ENCODE data around the gene DTX3.
"Not testable (repeated sequence)": the region's sequence is repeated elsewhere in the genome, so short reads cannot be mapped to it uniquely, and the experiment has no call there.

The DTX3 gene

DNA sequence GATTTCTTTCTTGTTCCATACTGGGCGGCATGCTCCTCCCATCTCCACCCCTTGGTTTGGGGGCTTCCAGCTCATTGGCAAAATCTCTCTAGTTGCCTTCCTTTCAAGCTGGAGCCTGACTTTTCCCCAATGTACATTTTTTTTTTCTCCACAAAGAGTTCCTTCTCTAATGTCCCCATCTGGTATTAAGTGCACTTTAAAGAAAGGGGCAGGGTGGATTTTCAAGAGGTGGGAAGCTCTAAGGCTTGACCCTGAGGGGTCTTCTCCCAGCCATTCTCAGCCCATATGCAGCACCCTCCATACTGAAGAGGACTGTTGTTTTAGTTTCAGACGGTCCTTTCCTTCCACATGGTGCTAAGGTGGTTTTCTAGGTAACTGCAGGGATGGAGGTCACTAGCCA is 19.5 kb upstream of the DTX3 start:
- no peak overlapping the region for H3K27ac ChIP-seq
- H3K4me3 ChIP-seq (ENCODE audit: low read depth, low read length), result no peak overlapping the region
- H3K27me3 ChIP-seq (ENCODE audit: insufficient read depth, low read depth, severe bottlenecking), result no peaks in the 10 kb centered on the region
- H3K36me3 ChIP-seq, result peaks cover 21% of the 10 kb centered on the region
- H3K9me3 ChIP-seq (ENCODE audit: severe bottlenecking), result no peaks in the 10 kb centered on the region
- no peak for DNase-seq
- no peak for TF ChIP-seq CTCF (IDR thresholded peaks at IDR 0.05; ENCODE audit: low read depth, low read length)

DNA sequence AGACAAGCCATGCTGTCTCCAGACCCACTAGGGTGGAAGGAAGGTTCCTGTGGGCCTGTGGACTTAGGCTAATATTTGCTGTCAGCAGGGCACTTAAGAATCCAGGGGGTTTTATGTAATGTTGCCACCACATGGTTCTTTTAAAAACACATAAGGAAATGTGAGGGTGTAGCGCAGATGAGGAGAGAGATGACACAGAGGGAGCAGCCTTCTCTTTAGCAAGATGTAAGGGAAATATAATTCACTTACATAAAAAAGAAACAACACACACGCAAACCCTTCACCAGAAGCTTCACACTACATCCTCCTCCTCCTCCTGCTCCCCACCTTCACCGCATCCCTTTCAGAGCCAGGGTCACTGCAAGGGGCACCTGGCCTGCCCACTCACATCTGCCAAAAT is 18.5 kb upstream of the DTX3 start:
- Histone ChIP-seq H3K4me3 (ENCODE audit: low read depth, low read length) (no peak overlapping the region), H3K27me3 (ENCODE audit: insufficient read depth, low read depth, severe bottlenecking) (no peaks in the 10 kb centered on the region), H3K36me3 (peaks cover 15% of the 10 kb centered on the region; the same call in 1 of the 2 replicates), H3K27ac (no peak overlapping the region), H3K9me3 (ENCODE audit: severe bottlenecking) (no peaks in the 10 kb centered on the region)
- no peak for DNase-seq
- TF ChIP-seq CTCF (IDR thresholded peaks at IDR 0.05; ENCODE audit: low read depth, low read length), result no peak

GRCh38 chr12:57586832-57587429 is 17.7 kb upstream of the DTX3 start:
- TF ChIP-seq CTCF (IDR thresholded peaks at IDR 0.05; ENCODE audit: low read depth, low read length), result no peak
- H3K27me3 ChIP-seq (ENCODE audit: insufficient read depth, low read depth, severe bottlenecking), result no peaks in the 10 kb centered on the region
- H3K36me3 ChIP-seq, result peaks cover 7% of the 10 kb centered on the region; the same call in 1 of the 2 replicates
- no peak overlapping the region for H3K27ac ChIP-seq
- no peak for DNase-seq
- no peak overlapping the region for H3K4me3 ChIP-seq (ENCODE audit: low read depth, low read length)
- no peaks in the 10 kb centered on the region for H3K9me3 ChIP-seq (ENCODE audit: severe bottlenecking)

- H3K4me3 ChIP-seq (ENCODE audit: low read depth, low read length); H3K27me3 ChIP-seq (ENCODE audit: insufficient read depth, low read depth, severe bottlenecking); H3K36me3 ChIP-seq; DNase-seq; H3K27ac ChIP-seq; H3K9me3 ChIP-seq (ENCODE audit: severe bottlenecking): not testable (repeated sequence)
Measured at GRCh38 chr12:57588951-57589610, 15.5 kb upstream of the DTX3 start.

GRCh38 chr12:57590479-57590863 is 14.2 kb upstream of the DTX3 start:
- Histone ChIP-seq H3K4me3 (ENCODE audit: low read depth, low read length) (peak overlapping the region; percentile 69), H3K9me3 (ENCODE audit: severe bottlenecking) (no peaks in the 10 kb centered on the region), H3K27ac (peak overlapping the region; percentile 71), H3K27me3 (ENCODE audit: insufficient read depth, low read depth, severe bottlenecking) (no peaks in the 10 kb centered on the region), H3K36me3 (peaks cover 12% of the 10 kb centered on the region)
- DNase-seq, result no peak
- TF ChIP-seq CTCF (IDR thresholded peaks at IDR 0.05; ENCODE audit: low read depth, low read length), result no peak

GRCh38 chr12:57590864-57591781 is 13.5 kb upstream of the DTX3 start, which contains the start of gene PIP4K2C:
Gene PIP4K2C, plus strand, starts transcription at chr12:57591192. Its CDS starts 98 bp downstream, at chr12:57591290.
- H3K4me3 ChIP-seq (ENCODE audit: low read depth, low read length), result peak within 1 kb of the TSS; percentile 69
- peak within 1 kb of the TSS; percentile 71 for H3K27ac ChIP-seq
- H3K36me3 ChIP-seq, result peaks cover 17% of the 10 kb centered on the region
- no peaks in the 10 kb centered on the region for H3K27me3 ChIP-seq (ENCODE audit: insufficient read depth, low read depth, severe bottlenecking)
- TF ChIP-seq CTCF (IDR thresholded peaks at IDR 0.05; ENCODE audit: low read depth, low read length), result no peak
- H3K9me3 ChIP-seq (ENCODE audit: severe bottlenecking), result no peaks in the 10 kb centered on the region
- DNase-seq, result peak; percentile 82

Data from WERI-Rb-1 (cell line).